Gastroesophageal sphincter (tissue), 4 donors: ENCODE data around the gene STARD9. TPM values are rescaled to one million over a fixed set of nuclear protein-coding genes. Genes with fewer than 3 reads are reported as not detected.
"Not testable (repeated sequence)": the region's sequence is repeated elsewhere in the genome, so short reads cannot be mapped to it uniquely, and the experiment has no call there.

ENCODE experiments used
- ATAC-seq: fragments of 150-250 bp; one replicate; pipeline ENCODE4 v1.9.1; 2016; ENCODE audit warnings: mild to moderate bottlenecking, moderate library complexity
- H3K27ac ChIP-seq, 4 donors: fragments of 200-600 bp; sonication (generic) in 3 of 4; 1 replicate in 3 of 4; 2 replicates in 1 of 4; pipeline ENCODE4 v1.5.1; 2016 to 2019
- H3K27me3 ChIP-seq: fragments of 200-600 bp; sonication (generic); one replicate; pipeline ENCODE4 v1.5.1; 2019
- H3K36me3 ChIP-seq, 2 donors: fragments of 200-600 bp; sonication (generic); one replicate each; pipeline ENCODE4 v1.5.1; 2019; ENCODE audit warnings: control low read depth in 1 of 2
- H3K4me1 ChIP-seq, 3 donors: fragments of 200-600 bp; sonication (generic); 1 replicate in 2 of 3; 2 replicates in 1 of 3; pipeline ENCODE4 v1.5.1; 2016 to 2019; ENCODE audit warnings: control low read depth in 2 of 3
- H3K4me3 ChIP-seq, 2 donors: fragments of 200-600 bp; sonication (generic); one replicate each; pipeline ENCODE4 v1.5.1; 2019; ENCODE audit warnings: mild to moderate bottlenecking in 1 of 2, moderate library complexity in 1 of 2
- H3K9me3 ChIP-seq, 3 donors: fragments of 200-600 bp; sonication (generic); one replicate each; pipeline ENCODE4 v1.5.1; 2017 to 2019; ENCODE audit warnings: control low read depth in 2 of 3
- WGBS, 2 donors: methylation state at CpG; one replicate each; pipeline ENCODE4 v1.1.5; 2018; ENCODE audit warnings: low coverage in 1 of 2; 5-methylcytosine and 5-hydroxymethylcytosine counted together
- total RNA-seq, 4 donors: library from RNA; depleted of rRNA; stranded (reverse); fragments of >200 nt; gene quantifications; one replicate each; pipeline ENCODE4 v1.1.0, GENCODE V29; 2016

Gene STARD9
- total RNA-seq, 4 donors from 2014 or later, result 15.5 to 78.4 (median 29.1) TPM

GRCh38 chr15:42766109-42766508, 190.7 kb downstream of the STARD9 start:
- ATAC-seq, H3K4me3 ChIP-seq, H3K9me3 ChIP-seq, H3K27me3 ChIP-seq, H3K27ac ChIP-seq: not testable (repeated sequence)
- Histone ChIP-seq H3K36me3 (peaks cover 0 to 11% of the 10 kb centered on the region in 2 donors), H3K4me1 (peaks cover 0 to 11% (median 0%) of the 10 kb centered on the region in 3 donors)
- 98 to 100% methylated on average over 1 to 4 of the region's 4 CpGs for WGBS, 2 donors

Other genes with a start within 250 kb of the STARD9 start
- gene CAPN3, start 216.1 kb upstream of the STARD9 start, total RNA-seq, result 10 to 100 TPM in 1 of 4 donors, 1 to 10 TPM in 2, under 1 TPM in 1; 0.79 to 16.2 (median 3.9) TPM
- gene ZNF106, start 84.5 kb upstream of the STARD9 start, total RNA-seq, result 100 to 1,000 TPM; 118 to 592 (median 369) TPM
- 10 to 100 TPM; 50.0 to 71.8 (median 57.2) TPM for gene SNAP23, start 80.0 kb upstream of the STARD9 start, total RNA-seq
- 10 to 100 TPM; 14.9 to 19.4 (median 15.4) TPM for gene LRRC57, start 26.8 kb upstream of the STARD9 start, total RNA-seq
- 10 to 100 TPM; 15.3 to 42.2 (median 32.3) TPM for gene HAUS2, start 26.8 kb upstream of the STARD9 start, total RNA-seq
- 10 to 100 TPM in 3 of 4 donors, 1 to 10 TPM in 1; 6.5 to 15.7 (median 12.1) TPM for gene CDAN1, start 161.5 kb downstream of the STARD9 start, total RNA-seq